Activated CD8-positive, alpha-beta memory T cell treated with anti-CD3 and anti-CD28 coated beads, Interleukin-2, amount 10 ng/mL, durations not matched to agents 7 days and 5 days (primary cell): ENCODE data around the gene MLXIP. TPM values are rescaled to one million over a fixed set of nuclear protein-coding genes. Genes with fewer than 3 reads are reported as not detected.
A peak's percentile ranks its signal among the peaks of the same experiment; 100 is the strongest.
"Not testable (repeated sequence)": the region's sequence is repeated elsewhere in the genome, so short reads cannot be mapped to it uniquely, and the experiment has no call there.

ENCODE experiments used
- ATAC-seq: fragments of 150-1000 bp; cut with Tn5 transposase; one replicate; pipeline ENCODE4 v1.10.0; 2021; ENCODE audit warnings: moderate library complexity
- CTCF ChIA-PET: fragments of 350-600 bp; sonication (Branson Sonifier 250); formaldehyde crosslinking; loops from one replicate; lab custom pipeline; 2021; ENCODE audit warnings: antibody characterized with exemption; lab: Charles Lee
- DNase-seq: peaks from one replicate; pipeline ENCODE4 v3.0.0-alpha.2; 2020
- H3K27ac Mint-ChIP-seq: one replicate; pipeline ENCODE4 v1.8.0; 2021; ENCODE audit warnings: mild to moderate bottlenecking, mixed read lengths
- H3K27me3 Mint-ChIP-seq: one replicate; pipeline ENCODE4 v1.8.0; 2021; ENCODE audit warnings: mixed read lengths
- H3K36me3 Mint-ChIP-seq: one replicate; pipeline ENCODE4 v1.8.0; 2021; ENCODE audit warnings: mild to moderate bottlenecking, mixed read lengths
- H3K4me1 Mint-ChIP-seq: one replicate; pipeline ENCODE4 v1.8.0; 2021; ENCODE audit warnings: mixed read lengths
- H3K4me3 Mint-ChIP-seq: one replicate; pipeline ENCODE4 v1.8.0; 2021; ENCODE audit warnings: mild to moderate bottlenecking, moderate library complexity, mixed read lengths
- H3K9me3 Mint-ChIP-seq: one replicate; pipeline ENCODE4 v1.8.0; 2022; ENCODE audit warnings: low read depth, mixed read lengths
- total RNA-seq, 2 experiments: library from RNA; stranded (reverse); gene quantifications; one replicate each; pipeline ENCODE4 v1.2.3, GENCODE V29; 2021

The MLXIP gene
- total RNA-seq, 2 experiments from 2014 or later = 36.1 to 36.4 TPM

GRCh38 chr12:122166422-122167349 lies 88.1 kb downstream of the MLXIP start:
- H3K9me3 Mint-ChIP-seq = no peaks in the 10 kb centered on the region
- peak overlapping the region; percentile 79 for H3K27ac Mint-ChIP-seq
- H3K4me3 Mint-ChIP-seq = peak overlapping the region; percentile 38
- ATAC-seq (peak; percentile 93), DNase-seq (peak; percentile 91)
- peaks cover 30% of the 10 kb centered on the region for H3K27me3 Mint-ChIP-seq
- CTCF ChIA-PET = interaction anchor here (0.7 to 2.1 kb wide), 18 partner anchors 9 to 112 kb away, joined by 3 to 15 read pairs (median 4); partner anchors contain the start of gene LRRC43
- H3K4me1 Mint-ChIP-seq = peaks cover 41% of the 10 kb centered on the region
- H3K36me3 Mint-ChIP-seq = peaks cover 2% of the 10 kb centered on the region

GRCh38 chr12:122167356-122167925 lies 88.9 kb downstream of the MLXIP start:
- H3K36me3 Mint-ChIP-seq = peaks cover 2% of the 10 kb centered on the region
- H3K4me3 Mint-ChIP-seq = peak overlapping the region; percentile 38
- H3K9me3 Mint-ChIP-seq = no peaks in the 10 kb centered on the region
- DNase-seq = no peak
- peaks cover 31% of the 10 kb centered on the region for H3K27me3 Mint-ChIP-seq
- no peak for ATAC-seq
- peaks cover 33% of the 10 kb centered on the region for H3K4me1 Mint-ChIP-seq
- peak overlapping the region; percentile 79 for H3K27ac Mint-ChIP-seq
- CTCF ChIA-PET = interaction anchor here (0.7 to 2.1 kb wide), 18 partner anchors 8 to 113 kb away, joined by 3 to 15 read pairs (median 3); partner anchors contain the start of gene LRRC43

GRCh38 chr12:122168492-122168891 lies 89.9 kb downstream of the MLXIP start:
- DNase-seq (no peak), ATAC-seq (no peak)
- peaks cover 29% of the 10 kb centered on the region for H3K27me3 Mint-ChIP-seq
- peaks cover 23% of the 10 kb centered on the region for H3K4me1 Mint-ChIP-seq
- no peak overlapping the region for H3K4me3 Mint-ChIP-seq
- no peaks in the 10 kb centered on the region for H3K9me3 Mint-ChIP-seq
- H3K27ac Mint-ChIP-seq = no peak overlapping the region
- H3K36me3 Mint-ChIP-seq = no peaks in the 10 kb centered on the region
- CTCF ChIA-PET = interaction anchor here (1.1 kb wide), 2 partner anchors 9 to 45 kb away, joined by 3 read pairs; no protein-coding TSS in a partner anchor

- CTCF ChIA-PET = interaction anchor here (1.2 kb wide), 1 partner anchor 9 kb away, joined by 3 read pairs; no protein-coding TSS in a partner anchor
- H3K4me3 Mint-ChIP-seq = no peak overlapping the region
- peaks cover 29% of the 10 kb centered on the region for H3K27me3 Mint-ChIP-seq
- ATAC-seq (no peak), DNase-seq (no peak)
- H3K36me3 Mint-ChIP-seq = no peaks in the 10 kb centered on the region
- peaks cover 12% of the 10 kb centered on the region for H3K4me1 Mint-ChIP-seq
- no peak overlapping the region for H3K27ac Mint-ChIP-seq
- no peaks in the 10 kb centered on the region for H3K9me3 Mint-ChIP-seq
Measured at GRCh38 chr12:122171399-122171798, 92.8 kb downstream of the MLXIP start.

GRCh38 chr12:122172262-122172939 lies 93.8 kb downstream of the MLXIP start:
- Mint-ChIP-seq H3K27ac (no peak overlapping the region), H3K27me3 (peaks cover 29% of the 10 kb centered on the region), H3K4me1 (peaks cover 2% of the 10 kb centered on the region), H3K9me3 (no peaks in the 10 kb centered on the region), H3K36me3 (no peaks in the 10 kb centered on the region), H3K4me3 (no peak overlapping the region)
- CTCF ChIA-PET = interaction anchor here (0.6 to 1.2 kb wide), 2 partner anchors 10 to 300 kb away, joined by 3 read pairs; no protein-coding TSS in a partner anchor
- no peak for DNase-seq
- no peak for ATAC-seq

- no peaks in the 10 kb centered on the region for H3K9me3 Mint-ChIP-seq
- peaks cover 1% of the 10 kb centered on the region for H3K4me1 Mint-ChIP-seq
- H3K27ac Mint-ChIP-seq = no peak within 1 kb of the TSS
- peaks cover 24% of the 10 kb centered on the region for H3K27me3 Mint-ChIP-seq
- H3K4me3 Mint-ChIP-seq = no peak within 1 kb of the TSS
- CTCF ChIA-PET = no interaction called here
- no peak for DNase-seq
- ATAC-seq = no peak
- no peaks in the 10 kb centered on the region for H3K36me3 Mint-ChIP-seq
Measured at GRCh38 chr12:122174155-122174845, 95.7 kb downstream of the MLXIP start, which contains the start of gene IL31. Gene IL31, minus strand, starts transcription at chr12:122174221. Its CDS starts 49 bp downstream, at chr12:122174172.

GRCh38 chr12:122176473-122176872 lies 97.9 kb downstream of the MLXIP start:
- not testable (repeated sequence) for H3K4me1 Mint-ChIP-seq, DNase-seq, H3K9me3 Mint-ChIP-seq, H3K4me3 Mint-ChIP-seq, ATAC-seq, H3K36me3 Mint-ChIP-seq, H3K27ac Mint-ChIP-seq
- CTCF ChIA-PET = interaction anchor here (1.2 kb wide), 1 partner anchor 10 kb away, joined by 4 read pairs; no protein-coding TSS in a partner anchor
- peaks cover 17% of the 10 kb centered on the region for H3K27me3 Mint-ChIP-seq

- no peak within 1 kb of the TSS for H3K27ac Mint-ChIP-seq
- H3K36me3 Mint-ChIP-seq = no peaks in the 10 kb centered on the region
- peaks cover 19% of the 10 kb centered on the region for H3K4me1 Mint-ChIP-seq
- ATAC-seq = peak; percentile 88
- peak within 1 kb of the TSS; percentile 57 for H3K4me3 Mint-ChIP-seq
- peak; percentile 51 for DNase-seq
- CTCF ChIA-PET = interaction anchor here (0.9 to 1.8 kb wide), 4 partner anchors 8 to 128 kb away, joined by 3 to 10 read pairs (median 4); no protein-coding TSS in a partner anchor
- peaks cover 30% of the 10 kb centered on the region for H3K27me3 Mint-ChIP-seq
- H3K9me3 Mint-ChIP-seq = no peaks in the 10 kb centered on the region
Measured at GRCh38 chr12:122182887-122183587, 104.5 kb downstream of the MLXIP start, which contains the start of gene LRRC43. Gene LRRC43, plus strand, starts transcription at chr12:122183123. Its CDS starts 22 bp downstream, at chr12:122183145.

GRCh38 chr12:122183588-122183940 lies 105.0 kb downstream of the MLXIP start:
- H3K27me3 Mint-ChIP-seq = peaks cover 30% of the 10 kb centered on the region
- no peak overlapping the region for H3K27ac Mint-ChIP-seq
- no peak for DNase-seq
- no peaks in the 10 kb centered on the region for H3K36me3 Mint-ChIP-seq
- peaks cover 19% of the 10 kb centered on the region for H3K4me1 Mint-ChIP-seq
- H3K9me3 Mint-ChIP-seq = no peaks in the 10 kb centered on the region
- peak overlapping the region; percentile 39 for H3K4me3 Mint-ChIP-seq
- no peak for ATAC-seq
- CTCF ChIA-PET = interaction anchor here (1.6 kb wide), 1 partner anchor 17 kb away, joined by 5 read pairs; no protein-coding TSS in a partner anchor

- H3K36me3 Mint-ChIP-seq = no peaks in the 10 kb centered on the region
- CTCF ChIA-PET = no interaction called here
- peaks cover 17% of the 10 kb centered on the region for H3K4me1 Mint-ChIP-seq
- H3K4me3 Mint-ChIP-seq = no peak overlapping the region
- peaks cover 27% of the 10 kb centered on the region for H3K27me3 Mint-ChIP-seq
- peak overlapping the region; percentile 4 for H3K27ac Mint-ChIP-seq
- DNase-seq = no peak
- peak; percentile 37 for ATAC-seq
- H3K9me3 Mint-ChIP-seq = no peaks in the 10 kb centered on the region
Measured at GRCh38 chr12:122184517-122184916, 106.0 kb downstream of the MLXIP start.

GRCh38 chr12:122185079-122185478 lies 106.5 kb downstream of the MLXIP start:
- peaks cover 27% of the 10 kb centered on the region for H3K27me3 Mint-ChIP-seq

More at GRCh38 chr12:122185079-122185478, 106.5 kb downstream of the MLXIP start:
- Mint-ChIP-seq H3K9me3 (no peaks in the 10 kb centered on the region), H3K4me3 (no peak overlapping the region), H3K4me1 (peaks cover 17% of the 10 kb centered on the region), H3K27ac (no peak overlapping the region), H3K36me3 (no peaks in the 10 kb centered on the region)
- no peak for DNase-seq
- ATAC-seq = no peak
- CTCF ChIA-PET = no interaction called here
